Measurements from ENCODE around the gene PRR23E. TPM values are rescaled to one million over a fixed set of nuclear protein-coding genes. Genes with fewer than 3 reads are reported as not detected.

Gene PRR23E
- total RNA-seq, 1 experiment from 2014 or later = not detected

DNA sequence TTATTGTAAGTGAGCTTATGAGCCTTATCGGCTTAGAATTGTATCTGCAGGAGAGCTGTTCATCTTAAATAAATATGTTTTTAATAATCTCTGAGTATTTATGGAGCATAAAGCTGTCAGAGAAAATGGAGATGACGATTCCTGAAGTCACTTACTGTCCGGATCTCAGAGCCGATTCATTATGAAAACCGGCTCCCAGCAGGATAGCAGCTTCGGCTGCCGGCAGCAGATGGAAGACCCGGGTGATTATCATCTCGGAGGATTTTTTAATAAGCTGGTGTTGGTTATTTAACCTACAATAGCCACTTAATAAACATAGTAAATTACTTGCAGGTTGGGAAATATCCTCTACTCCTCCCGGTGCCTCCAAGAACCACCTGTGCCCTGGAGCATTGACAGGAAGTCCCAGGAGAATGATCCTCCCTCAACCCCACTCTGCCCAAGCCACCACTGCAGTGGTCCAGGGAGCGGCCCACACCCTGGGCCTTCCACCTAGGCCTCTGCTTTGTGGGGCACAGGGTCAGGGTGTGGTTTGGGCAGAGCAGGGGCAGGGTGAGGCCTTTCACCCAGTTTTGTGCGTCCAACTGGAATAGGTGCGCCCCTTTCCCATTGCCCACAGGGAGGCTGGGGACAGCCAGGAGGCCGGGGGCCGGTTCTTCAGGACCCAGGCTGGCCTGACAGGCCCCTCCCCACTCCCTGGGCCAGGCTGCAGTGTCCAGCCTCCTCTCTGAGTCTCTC is 42.2 kb upstream of the PRR23E start:
- Histone ChIP-seq H3K4me3 (no peak overlapping the region), H2AFZ (no peak overlapping the region), H3K4me2 (no peak overlapping the region), H3K9me3 (ENCODE audit: insufficient read depth, low read depth) (no peaks in the 10 kb centered on the region; the same call in 1 of the 2 replicates), H3K79me2 (ENCODE audit: low read depth) (no peaks in the 10 kb centered on the region), H3F3A (ENCODE audit: insufficient read depth, low read depth) (peaks cover 16% of the 10 kb centered on the region; the same call in 1 of the 2 replicates), H3K27ac (no peak overlapping the region), H3K4me1 (replicated peaks; ENCODE audit: insufficient read depth) (no peaks in the 10 kb centered on the region), H4K20me1 (ENCODE audit: insufficient read depth) (no peaks in the 10 kb centered on the region), H3K9me2 (ENCODE audit: insufficient read depth) (no peaks in the 10 kb centered on the region), H3K36me3 (ENCODE audit: low read depth) (no peaks in the 10 kb centered on the region), H3K27me3 (ENCODE audit: insufficient read depth, low read depth) (peaks cover 20% of the 10 kb centered on the region; the same call in 1 of the 2 replicates)
- BruUV-seq (replicated peaks) = no TSS peak
- TF ChIP-seq, protein P1, sequence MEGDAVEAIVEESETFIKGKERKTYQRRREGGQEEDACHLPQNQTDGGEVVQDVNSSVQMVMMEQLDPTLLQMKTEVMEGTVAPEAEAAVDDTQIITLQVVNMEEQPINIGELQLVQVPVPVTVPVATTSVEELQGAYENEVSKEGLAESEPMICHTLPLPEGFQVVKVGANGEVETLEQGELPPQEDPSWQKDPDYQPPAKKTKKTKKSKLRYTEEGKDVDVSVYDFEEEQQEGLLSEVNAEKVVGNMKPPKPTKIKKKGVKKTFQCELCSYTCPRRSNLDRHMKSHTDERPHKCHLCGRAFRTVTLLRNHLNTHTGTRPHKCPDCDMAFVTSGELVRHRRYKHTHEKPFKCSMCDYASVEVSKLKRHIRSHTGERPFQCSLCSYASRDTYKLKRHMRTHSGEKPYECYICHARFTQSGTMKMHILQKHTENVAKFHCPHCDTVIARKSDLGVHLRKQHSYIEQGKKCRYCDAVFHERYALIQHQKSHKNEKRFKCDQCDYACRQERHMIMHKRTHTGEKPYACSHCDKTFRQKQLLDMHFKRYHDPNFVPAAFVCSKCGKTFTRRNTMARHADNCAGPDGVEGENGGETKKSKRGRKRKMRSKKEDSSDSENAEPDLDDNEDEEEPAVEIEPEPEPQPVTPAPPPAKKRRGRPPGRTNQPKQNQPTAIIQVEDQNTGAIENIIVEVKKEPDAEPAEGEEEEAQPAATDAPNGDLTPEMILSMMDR (conservative IDR thresholded peaks at IDR 0.05) = no peak
- no peak for TF ChIP-seq EZH2 (IDR thresholded peaks at IDR 0.05; ENCODE audit: low read depth)
- intact Hi-C loops (cut with micrococcal nuclease; ENCODE audit: unreplicated experiment) = no loop called here
- DNase-seq = no peak
- ChIA-PET POLR2A (ENCODE audit: unreplicated experiment) (no interaction called here), CTCF (interaction anchor here (0.6 kb wide), 1 partner anchor 424 kb away, joined by 5 read pairs; no protein-coding TSS in a partner anchor)

DNA sequence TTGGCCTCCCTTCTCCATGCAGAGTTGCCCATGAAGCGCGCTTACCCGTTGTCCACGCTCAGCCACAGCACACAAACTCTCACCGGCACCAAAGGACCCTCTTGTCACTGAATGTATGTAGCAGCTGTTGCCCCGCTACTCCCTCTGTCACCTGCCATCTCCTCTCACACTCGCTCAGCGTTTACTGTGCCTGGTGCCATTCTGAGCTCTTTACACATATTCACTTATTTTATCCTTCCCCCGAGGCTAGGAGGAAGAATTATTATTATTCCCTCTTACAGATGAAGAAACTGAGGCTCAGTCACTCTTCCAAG is 41.7 kb upstream of the PRR23E start:
- intact Hi-C loops (cut with micrococcal nuclease; ENCODE audit: unreplicated experiment) = no loop called here
- TF ChIP-seq, protein P1 (conservative IDR thresholded peaks at IDR 0.05) = no peak
- TF ChIP-seq EZH2 (IDR thresholded peaks at IDR 0.05; ENCODE audit: low read depth) = no peak

DNA sequence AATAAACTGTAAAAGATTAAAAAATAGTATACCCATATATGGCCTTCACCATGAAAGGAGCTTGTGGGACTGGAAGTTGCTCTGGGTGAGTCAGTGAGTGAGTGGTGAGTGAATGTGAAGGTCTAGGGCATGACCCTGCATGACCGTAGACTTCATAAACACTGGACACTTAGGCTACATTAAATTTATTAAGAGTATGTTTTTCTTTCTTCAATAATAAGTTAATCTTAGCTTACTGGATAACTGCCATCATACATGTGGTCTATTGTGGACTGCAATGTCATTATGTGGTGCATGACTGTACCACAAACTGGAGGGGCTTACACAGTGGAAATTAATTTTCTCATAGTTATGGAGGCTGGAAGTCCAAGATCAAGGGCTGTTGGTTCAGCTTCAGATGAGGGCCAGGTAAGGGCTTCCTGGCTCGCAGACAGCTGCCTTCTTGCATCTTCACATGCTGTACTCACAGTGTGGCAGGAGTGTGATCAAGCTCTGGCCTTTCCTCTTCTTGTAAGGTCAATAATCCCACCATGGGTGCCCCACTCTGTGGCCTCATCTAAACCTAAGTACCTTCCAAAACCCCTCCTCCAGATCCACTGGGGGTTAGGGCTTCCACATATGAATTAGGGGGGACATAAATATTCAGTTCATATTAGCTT is 40.8 kb upstream of the PRR23E start:
- no peaks in the 10 kb centered on the region for H3K36me3 ChIP-seq (ENCODE audit: low read depth)
- H3F3A ChIP-seq (ENCODE audit: insufficient read depth, low read depth) = peaks cover 16% of the 10 kb centered on the region; the same call in 1 of the 2 replicates
- BruUV-seq (replicated peaks) = no TSS peak
- H3K79me2 ChIP-seq (ENCODE audit: low read depth) = no peaks in the 10 kb centered on the region
- no peaks in the 10 kb centered on the region; the same call in 1 of the 2 replicates for H3K9me3 ChIP-seq (ENCODE audit: insufficient read depth, low read depth)
- no peaks in the 10 kb centered on the region for H3K4me1 ChIP-seq (replicated peaks; ENCODE audit: insufficient read depth)
- no peak overlapping the region for H2AFZ ChIP-seq
- ChIA-PET POLR2A (ENCODE audit: unreplicated experiment) (no interaction called here), CTCF (no interaction called here)
- no peaks in the 10 kb centered on the region for H4K20me1 ChIP-seq (ENCODE audit: insufficient read depth)
- H3K4me3 ChIP-seq = no peak overlapping the region
- H3K27me3 ChIP-seq (ENCODE audit: insufficient read depth, low read depth) = peaks cover 26% of the 10 kb centered on the region
- intact Hi-C loops (cut with micrococcal nuclease; ENCODE audit: unreplicated experiment) = no loop called here
- H3K4me2 ChIP-seq = no peak overlapping the region
- no peaks in the 10 kb centered on the region for H3K9me2 ChIP-seq (ENCODE audit: insufficient read depth)
- no peak overlapping the region for H3K27ac ChIP-seq
- no peak for TF ChIP-seq EZH2 (IDR thresholded peaks at IDR 0.05; ENCODE audit: low read depth)
- TF ChIP-seq, protein P1 (conservative IDR thresholded peaks at IDR 0.05) = no peak
- no peak for DNase-seq

More for the DNA sequence above, 41.7 kb upstream of the PRR23E start:
- ChIA-PET CTCF (no interaction called here), POLR2A (ENCODE audit: unreplicated experiment) (no interaction called here)
- H3K27me3 ChIP-seq (ENCODE audit: insufficient read depth, low read depth) = peaks cover 17% of the 10 kb centered on the region; the same call in 1 of the 2 replicates
- no peaks in the 10 kb centered on the region for H4K20me1 ChIP-seq (ENCODE audit: insufficient read depth)
- no peak for DNase-seq
- BruUV-seq (replicated peaks) = no TSS peak
- no peaks in the 10 kb centered on the region; the same call in 1 of the 2 replicates for H3K9me3 ChIP-seq (ENCODE audit: insufficient read depth, low read depth)
- no peak overlapping the region for H3K27ac ChIP-seq
- no peaks in the 10 kb centered on the region for H3K79me2 ChIP-seq (ENCODE audit: low read depth)
- H3K36me3 ChIP-seq (ENCODE audit: low read depth) = no peaks in the 10 kb centered on the region
- no peaks in the 10 kb centered on the region for H3K9me2 ChIP-seq (ENCODE audit: insufficient read depth)
- no peaks in the 10 kb centered on the region for H3K4me1 ChIP-seq (replicated peaks; ENCODE audit: insufficient read depth)
- no peak overlapping the region for H3K4me2 ChIP-seq
- H2AFZ ChIP-seq = no peak overlapping the region
- no peak overlapping the region for H3K4me3 ChIP-seq
- H3F3A ChIP-seq (ENCODE audit: insufficient read depth, low read depth) = peaks cover 16% of the 10 kb centered on the region; the same call in 1 of the 2 replicates
